Suprapubic skin (tissue), 4 donors: Measurements from ENCODE around the gene DECR2. TPM values are rescaled to one million over a fixed set of nuclear protein-coding genes. Genes with fewer than 3 reads are reported as not detected.

Experiments used
- DNase-seq, 2 donors: peaks; one replicate each; pipeline ENCODE4 v3.0.0-alpha.2; 2019; ENCODE audit warnings: low spot score in 2 of 2
- H3K27ac ChIP-seq: fragments of 200-600 bp; sonication (generic); one replicate; pipeline ENCODE4 v1.5.1; 2019
- H3K27me3 ChIP-seq: fragments of 200-600 bp; sonication (generic); one replicate; pipeline ENCODE4 v1.5.1; 2019
- H3K36me3 ChIP-seq: fragments of 200-600 bp; sonication (generic); one replicate; pipeline ENCODE4 v1.5.1; 2019
- H3K4me1 ChIP-seq: fragments of 200-600 bp; sonication (generic); one replicate; pipeline ENCODE4 v1.5.1; 2019
- H3K4me3 ChIP-seq: fragments of 200-600 bp; sonication (generic); one replicate; pipeline ENCODE4 v1.5.1; 2019; ENCODE audit warnings: mild to moderate bottlenecking
- H3K9me3 ChIP-seq: fragments of 200-600 bp; sonication (generic); one replicate; pipeline ENCODE4 v1.5.1; 2019
- CTCF ChIP-seq, 2 donors: fragments of 200-600 bp in 1 of 2; fragments of 450-650 bp in 1 of 2; sonication (generic) in 1 of 2; IDR thresholded peaks; one replicate each; pipeline ENCODE4 v1.5.1; 2016 to 2019; ENCODE audit warnings: antibody characterized with exemption in 2 of 2, mild to moderate bottlenecking in 1 of 2, moderate library complexity in 1 of 2
- EP300 ChIP-seq: sonication (generic); formaldehyde crosslinking; IDR thresholded peaks from one replicate; pipeline ENCODE4 v1.6.1; 2017; ENCODE audit warnings: antibody characterized with exemption
- POLR2A ChIP-seq, 2 donors: fragments of 450-650 bp; IDR thresholded peaks; one replicate each; pipeline ENCODE4 v1.6.1; 2017; ENCODE audit warnings: antibody characterized with exemption in 2 of 2, mild to moderate bottlenecking in 2 of 2, moderate library complexity in 2 of 2
- POLR2AphosphoS5 ChIP-seq, 3 donors: sonication (generic); formaldehyde crosslinking; IDR thresholded peaks; one replicate each; pipeline ENCODE4 v1.6.1; 2017; ENCODE audit warnings: antibody characterized with exemption in 3 of 3
- WGBS: methylation state at CpG from one replicate; pipeline ENCODE4 v1.1.5; 2018; 5-methylcytosine and 5-hydroxymethylcytosine counted together
- total RNA-seq, 4 donors: library from RNA; depleted of rRNA; stranded (reverse); fragments of >200 nt; gene quantifications; one replicate each; pipeline ENCODE4 v1.1.0, GENCODE V29; 2016

Gene DECR2
- total RNA-seq, 4 donors from 2014 or later = 9.1 to 23.4 (median 12.3) TPM

DNA sequence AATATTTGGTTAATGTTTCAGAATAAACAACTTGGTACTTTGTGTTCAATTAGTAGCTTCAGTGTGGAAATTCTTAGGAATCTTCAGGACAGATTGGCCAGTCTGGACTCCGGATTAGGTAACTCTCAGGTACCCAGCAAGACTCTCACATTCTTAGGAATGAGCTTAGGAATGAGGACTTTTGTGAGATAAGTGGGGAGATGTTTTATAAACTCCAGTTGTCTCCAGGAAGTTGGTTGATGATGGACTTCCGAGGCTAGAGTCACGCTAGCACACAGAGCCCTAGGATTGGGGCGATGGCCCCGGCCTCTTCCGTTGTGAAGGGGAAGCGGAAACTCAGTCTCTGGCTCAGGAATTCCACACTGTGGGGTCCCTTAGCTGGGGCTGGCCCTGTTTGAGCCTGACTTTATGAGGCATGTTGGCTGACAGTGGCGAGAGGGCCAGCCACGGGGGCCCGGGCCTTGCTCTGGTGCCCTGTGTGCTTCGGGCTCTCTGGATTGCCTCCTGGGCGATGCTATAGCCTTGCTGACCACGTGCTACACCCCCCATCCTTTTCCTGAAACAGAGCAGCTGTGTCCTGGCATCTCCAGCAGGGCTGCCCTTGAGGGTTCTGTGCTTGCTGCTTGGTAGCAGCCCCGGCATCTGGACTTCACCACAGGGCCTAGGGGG lies 56.2 kb downstream of the DECR2 start:
- peaks cover 10% of the 10 kb centered on the region for H3K36me3 ChIP-seq
- peak overlapping the region; percentile 15 for H3K27ac ChIP-seq
- no peaks in the 10 kb centered on the region for H3K9me3 ChIP-seq
- TF ChIP-seq POLR2A (IDR thresholded peaks at IDR 0.05) (no peak), EP300 (no peak), CTCF (IDR thresholded peaks at IDR 0.05) (no peak), POLR2AphosphoS5 (IDR thresholded peaks at IDR 0.05) (no peak)
- H3K4me1 ChIP-seq = peaks cover 21% of the 10 kb centered on the region
- no peak for DNase-seq
- H3K4me3 ChIP-seq = no peak overlapping the region
- 89% methylated on average over 11 of the region's 14 CpGs for WGBS
- H3K27me3 ChIP-seq = no peaks in the 10 kb centered on the region

DNA sequence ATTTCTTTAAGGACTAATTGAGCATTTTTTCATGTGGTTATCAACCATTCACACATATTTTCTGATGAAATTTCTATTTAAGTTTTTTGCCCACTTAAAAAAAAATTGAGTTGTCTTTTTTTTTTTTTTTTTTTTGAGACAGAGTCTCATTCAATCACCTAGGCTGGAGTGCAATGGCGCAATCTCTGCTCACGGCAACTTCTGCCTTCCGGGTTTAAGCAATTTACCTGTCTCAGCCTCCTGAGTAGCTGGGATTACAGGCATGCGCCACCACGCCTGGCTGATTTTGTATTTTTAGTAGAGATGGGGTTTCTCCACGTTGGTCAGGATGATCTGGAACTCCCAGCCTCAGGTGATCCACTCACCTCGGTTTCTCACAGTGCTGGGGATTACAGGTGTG lies 58.1 kb downstream of the DECR2 start:
- peaks cover 15% of the 10 kb centered on the region for H3K4me1 ChIP-seq
- H3K27ac ChIP-seq = no peak overlapping the region
- no peak for TF ChIP-seq EP300
- no peak for TF ChIP-seq POLR2A (IDR thresholded peaks at IDR 0.05)
- TF ChIP-seq POLR2AphosphoS5 (IDR thresholded peaks at IDR 0.05) = no peak
- no peak for TF ChIP-seq CTCF (IDR thresholded peaks at IDR 0.05)
- DNase-seq = no peak
- no peak overlapping the region for H3K4me3 ChIP-seq
- 86% methylated on average over 7 of the region's 7 CpGs for WGBS
- no peaks in the 10 kb centered on the region for H3K9me3 ChIP-seq
- no peaks in the 10 kb centered on the region for H3K27me3 ChIP-seq
- peaks cover 10% of the 10 kb centered on the region for H3K36me3 ChIP-seq

DNA sequence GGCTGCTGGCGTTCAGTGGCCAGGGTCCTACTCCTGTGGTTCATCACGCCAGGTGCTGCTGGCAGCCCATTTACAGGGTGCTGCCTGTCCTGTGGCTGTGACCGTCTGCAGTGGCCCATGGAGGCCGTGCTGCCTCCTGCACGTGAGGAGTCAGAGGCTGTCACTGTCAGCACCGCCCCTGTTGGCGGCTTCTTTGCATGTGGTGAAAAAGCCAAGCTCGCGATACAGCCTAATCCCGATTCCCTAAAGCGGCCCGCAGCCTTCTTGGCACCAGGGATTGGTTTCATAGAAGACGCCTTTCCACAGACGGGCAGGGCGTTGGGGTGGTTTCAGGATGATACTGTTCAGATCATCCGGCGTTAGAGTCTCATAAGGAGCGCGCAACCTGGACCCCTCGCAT lies 59.1 kb downstream of the DECR2 start:
- H3K36me3 ChIP-seq = peaks cover 10% of the 10 kb centered on the region
- no peak for TF ChIP-seq POLR2A (IDR thresholded peaks at IDR 0.05)
- no peak for TF ChIP-seq CTCF (IDR thresholded peaks at IDR 0.05)
- TF ChIP-seq POLR2AphosphoS5 (IDR thresholded peaks at IDR 0.05) = no peak
- no peak for TF ChIP-seq EP300
- peaks cover 15% of the 10 kb centered on the region for H3K4me1 ChIP-seq
- DNase-seq = no peak
- H3K9me3 ChIP-seq = no peaks in the 10 kb centered on the region
- WGBS = 86% methylated on average over 12 of the region's 20 CpGs
- no peak overlapping the region for H3K4me3 ChIP-seq
- H3K27ac ChIP-seq = no peak overlapping the region
- no peaks in the 10 kb centered on the region for H3K27me3 ChIP-seq

Other genes starting within 250 kb of the DECR2 start
- gene HBZ, start 249.2 kb upstream of the DECR2 start, total RNA-seq = not detected
- not detected for gene HBM, start 235.9 kb upstream of the DECR2 start, total RNA-seq
- 100 to 1,000 TPM in 2 of 4 donors, 10 to 100 TPM in 2; 13.0 to 282 (median 96.5) TPM for gene HBA2, start 229.0 kb upstream of the DECR2 start, total RNA-seq
- 100 to 1,000 TPM in 2 of 4 donors, 10 to 100 TPM in 2; 10.5 to 265 (median 77.7) TPM for gene HBA1, start 225.2 kb upstream of the DECR2 start, total RNA-seq
- not detected for gene HBQ1, start 221.4 kb upstream of the DECR2 start, total RNA-seq
- 100 to 1,000 TPM in 1 of 4 donors, 10 to 100 TPM in 3; 47.6 to 206 (median 59.5) TPM for gene LUC7L, start 172.4 kb upstream of the DECR2 start, total RNA-seq
- gene FAM234A, start 167.1 kb upstream of the DECR2 start, total RNA-seq = 100 to 1,000 TPM; 108 to 124 (median 121) TPM
- 1 to 10 TPM in 1 of 4 donors, under 1 TPM in 3; 0.30 to 1.5 (median 0.59) TPM for gene RGS11, start 125.9 kb upstream of the DECR2 start, total RNA-seq
- gene ARHGDIG, start 121.3 kb upstream of the DECR2 start, total RNA-seq = not detected
- gene PDIA2, start 118.7 kb upstream of the DECR2 start, total RNA-seq = not detected
- gene AXIN1, start 49.2 kb upstream of the DECR2 start, total RNA-seq = 10 to 100 TPM; 34.3 to 38.4 (median 37.2) TPM
- 10 to 100 TPM; 40.9 to 66.7 (median 52.7) TPM for gene MRPL28, start 31.3 kb upstream of the DECR2 start, total RNA-seq
- 10 to 100 TPM; 12.6 to 19.3 (median 15.5) TPM for gene PGAP6, start 19.9 kb upstream of the DECR2 start, total RNA-seq
- 10 to 100 TPM; 25.3 to 29.9 (median 27.7) TPM for gene NME4, start 4.7 kb upstream of the DECR2 start, total RNA-seq
- gene RAB11FIP3, start 23.8 kb downstream of the DECR2 start, total RNA-seq = 10 to 100 TPM; 20.7 to 62.5 (median 29.1) TPM
- 10 to 100 TPM; 59.9 to 86.4 (median 75.2) TPM for gene CAPN15, start 125.8 kb downstream of the DECR2 start, total RNA-seq
- not detected for gene PRR35, start 158.5 kb downstream of the DECR2 start, total RNA-seq
- gene NHLRC4, start 165.1 kb downstream of the DECR2 start, total RNA-seq = under 1 TPM; 0.29 to 0.79 (median 0.35) TPM
- gene PIGQ, start 168.1 kb downstream of the DECR2 start, total RNA-seq = 10 to 100 TPM; 36.9 to 54.6 (median 44.1) TPM
- gene RAB40C, start 188.2 kb downstream of the DECR2 start, total RNA-seq = 100 to 1,000 TPM in 3 of 4 donors, 10 to 100 TPM in 1; 77.8 to 116 (median 110) TPM
- 10 to 100 TPM in 1 of 4 donors, 1 to 10 TPM in 3; 1.2 to 12.6 (median 4.6) TPM for gene WFIKKN1, start 229.1 kb downstream of the DECR2 start, total RNA-seq
- gene METTL26, start 234.4 kb downstream of the DECR2 start, total RNA-seq = 100 to 1,000 TPM in 1 of 4 donors, 10 to 100 TPM in 3; 72.2 to 138 (median 84.7) TPM
- gene MCRIP2, start 239.9 kb downstream of the DECR2 start, total RNA-seq = 10 to 100 TPM; 10.3 to 29.8 (median 24.2) TPM
- 10 to 100 TPM; 18.3 to 63.0 (median 32.2) TPM for gene WDR90, start 247.5 kb downstream of the DECR2 start, total RNA-seq